Suprapubic skin (tissue), 4 donors: ENCODE data around the gene AGPS. TPM values are rescaled to one million over a fixed set of nuclear protein-coding genes. Genes with fewer than 3 reads are reported as not detected.

Source experiments
- DNase-seq, 2 donors: peaks; one replicate each; pipeline ENCODE4 v3.0.0-alpha.2; 2019; ENCODE audit warnings: low spot score in 2 of 2
- H3K27ac ChIP-seq: fragments of 200-600 bp; sonication (generic); one replicate; pipeline ENCODE4 v1.5.1; 2019
- H3K27me3 ChIP-seq: fragments of 200-600 bp; sonication (generic); one replicate; pipeline ENCODE4 v1.5.1; 2019
- H3K36me3 ChIP-seq: fragments of 200-600 bp; sonication (generic); one replicate; pipeline ENCODE4 v1.5.1; 2019
- H3K4me1 ChIP-seq: fragments of 200-600 bp; sonication (generic); one replicate; pipeline ENCODE4 v1.5.1; 2019
- H3K4me3 ChIP-seq: fragments of 200-600 bp; sonication (generic); one replicate; pipeline ENCODE4 v1.5.1; 2019; ENCODE audit warnings: mild to moderate bottlenecking
- H3K9me3 ChIP-seq: fragments of 200-600 bp; sonication (generic); one replicate; pipeline ENCODE4 v1.5.1; 2019
- EP300 ChIP-seq: sonication (generic); formaldehyde crosslinking; IDR thresholded peaks from one replicate; pipeline ENCODE4 v1.6.1; 2017; ENCODE audit warnings: antibody characterized with exemption
- POLR2A ChIP-seq, 2 donors: fragments of 450-650 bp; IDR thresholded peaks; one replicate each; pipeline ENCODE4 v1.6.1; 2017; ENCODE audit warnings: antibody characterized with exemption in 2 of 2, mild to moderate bottlenecking in 2 of 2, moderate library complexity in 2 of 2
- POLR2AphosphoS5 ChIP-seq, 3 donors: sonication (generic); formaldehyde crosslinking; IDR thresholded peaks; one replicate each; pipeline ENCODE4 v1.6.1; 2017; ENCODE audit warnings: antibody characterized with exemption in 3 of 3
- WGBS: methylation state at CpG from one replicate; pipeline ENCODE4 v1.1.5; 2018; 5-methylcytosine and 5-hydroxymethylcytosine counted together
- total RNA-seq, 4 donors: library from RNA; depleted of rRNA; stranded (reverse); fragments of >200 nt; gene quantifications; one replicate each; pipeline ENCODE4 v1.1.0, GENCODE V29; 2016
- TF ChIP-seq, protein P1 (sequence below), 2 donors: fragments of 200-600 bp in 1 of 2; fragments of 450-650 bp in 1 of 2; sonication (generic) in 1 of 2; IDR thresholded peaks; one replicate each; pipeline ENCODE4 v1.5.1; 2016 to 2019; ENCODE audit warnings: antibody characterized with exemption in 2 of 2, mild to moderate bottlenecking in 1 of 2, moderate library complexity in 1 of 2

AGPS gene
- total RNA-seq, 4 donors from 2014 or later, result 10.9 to 19.4 (median 13.9) TPM

DNA sequence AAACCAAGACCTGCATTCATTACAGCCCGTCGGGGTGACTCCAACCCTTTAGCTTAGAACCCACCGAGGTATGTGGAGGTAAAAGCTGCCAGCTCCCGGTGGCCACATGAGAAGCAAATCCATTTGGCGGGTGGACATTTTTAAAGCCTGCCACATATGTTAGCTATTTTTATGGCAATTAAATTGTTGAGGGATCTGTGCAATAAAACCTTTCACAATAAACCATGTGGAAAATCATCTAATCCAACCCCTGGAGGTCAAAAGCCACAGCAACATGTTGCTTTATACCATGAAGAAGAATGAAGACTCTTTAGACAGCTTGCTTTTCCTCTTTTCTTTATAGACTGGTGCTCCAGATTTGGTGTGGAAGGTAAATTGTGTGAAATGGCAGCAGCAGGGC is 176.3 kb downstream of the AGPS start:
- DNase-seq, result no peak
- Histone ChIP-seq H3K4me3 (no peak overlapping the region), H3K27me3 (no peaks in the 10 kb centered on the region), H3K27ac (no peak overlapping the region), H3K4me1 (no peaks in the 10 kb centered on the region), H3K36me3 (no peaks in the 10 kb centered on the region), H3K9me3 (no peaks in the 10 kb centered on the region)
- no peak for TF ChIP-seq POLR2AphosphoS5 (IDR thresholded peaks at IDR 0.05)
- no peak for TF ChIP-seq EP300
- TF ChIP-seq, protein P1, sequence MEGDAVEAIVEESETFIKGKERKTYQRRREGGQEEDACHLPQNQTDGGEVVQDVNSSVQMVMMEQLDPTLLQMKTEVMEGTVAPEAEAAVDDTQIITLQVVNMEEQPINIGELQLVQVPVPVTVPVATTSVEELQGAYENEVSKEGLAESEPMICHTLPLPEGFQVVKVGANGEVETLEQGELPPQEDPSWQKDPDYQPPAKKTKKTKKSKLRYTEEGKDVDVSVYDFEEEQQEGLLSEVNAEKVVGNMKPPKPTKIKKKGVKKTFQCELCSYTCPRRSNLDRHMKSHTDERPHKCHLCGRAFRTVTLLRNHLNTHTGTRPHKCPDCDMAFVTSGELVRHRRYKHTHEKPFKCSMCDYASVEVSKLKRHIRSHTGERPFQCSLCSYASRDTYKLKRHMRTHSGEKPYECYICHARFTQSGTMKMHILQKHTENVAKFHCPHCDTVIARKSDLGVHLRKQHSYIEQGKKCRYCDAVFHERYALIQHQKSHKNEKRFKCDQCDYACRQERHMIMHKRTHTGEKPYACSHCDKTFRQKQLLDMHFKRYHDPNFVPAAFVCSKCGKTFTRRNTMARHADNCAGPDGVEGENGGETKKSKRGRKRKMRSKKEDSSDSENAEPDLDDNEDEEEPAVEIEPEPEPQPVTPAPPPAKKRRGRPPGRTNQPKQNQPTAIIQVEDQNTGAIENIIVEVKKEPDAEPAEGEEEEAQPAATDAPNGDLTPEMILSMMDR (IDR thresholded peaks at IDR 0.05), result no peak
- no peak for TF ChIP-seq POLR2A (IDR thresholded peaks at IDR 0.05)
- WGBS, result 72% methylated on average over 5 of the region's 5 CpGs

GRCh38 chr2:177572236-177572671 is 179.7 kb downstream of the AGPS start:
- Histone ChIP-seq H3K4me1 (no peaks in the 10 kb centered on the region), H3K9me3 (no peaks in the 10 kb centered on the region), H3K27me3 (no peaks in the 10 kb centered on the region), H3K27ac (no peak overlapping the region), H3K36me3 (no peaks in the 10 kb centered on the region), H3K4me3 (no peak overlapping the region)
- DNase-seq, result no peak
- 58% methylated on average over 2 of the region's 2 CpGs for WGBS
- TF ChIP-seq, protein P1 (IDR thresholded peaks at IDR 0.05), result no peak
- no peak for TF ChIP-seq POLR2AphosphoS5 (IDR thresholded peaks at IDR 0.05)

DNA sequence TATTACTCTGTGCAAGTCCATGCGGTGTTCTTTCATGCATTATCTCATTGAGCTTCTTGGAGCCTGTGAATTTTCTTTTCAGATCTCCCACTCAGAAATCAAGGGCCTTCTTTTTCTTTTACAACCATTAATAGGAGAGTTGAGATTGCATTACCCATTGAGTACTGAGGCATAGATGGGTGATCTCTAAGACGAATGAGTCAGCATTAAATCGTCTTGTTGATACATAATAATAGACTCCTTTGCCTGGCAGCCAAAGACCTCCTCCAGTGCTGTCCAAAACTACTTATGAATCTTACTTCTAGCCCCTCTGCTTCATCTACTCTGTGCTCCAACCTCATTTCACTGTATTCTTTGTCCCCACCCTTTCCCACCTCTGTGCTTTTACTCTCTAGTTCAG is 180.5 kb downstream of the AGPS start:
- H3K27ac ChIP-seq, result no peak overlapping the region
- H3K4me1 ChIP-seq, result no peaks in the 10 kb centered on the region
- H3K27me3 ChIP-seq, result no peaks in the 10 kb centered on the region
- 62% methylated on average over 3 of the region's 3 CpGs for WGBS
- no peaks in the 10 kb centered on the region for H3K36me3 ChIP-seq
- no peak for DNase-seq
- no peak for TF ChIP-seq POLR2AphosphoS5 (IDR thresholded peaks at IDR 0.05)
- no peak for TF ChIP-seq POLR2A (IDR thresholded peaks at IDR 0.05)
- TF ChIP-seq, protein P1 (IDR thresholded peaks at IDR 0.05), result no peak
- no peak for TF ChIP-seq EP300
- H3K9me3 ChIP-seq, result no peaks in the 10 kb centered on the region
- H3K4me3 ChIP-seq, result no peak overlapping the region

GRCh38 chr2:177574356-177574755 is 181.8 kb downstream of the AGPS start:
- no peak overlapping the region for H3K4me3 ChIP-seq
- TF ChIP-seq POLR2A (IDR thresholded peaks at IDR 0.05), result no peak
- TF ChIP-seq POLR2AphosphoS5 (IDR thresholded peaks at IDR 0.05), result no peak
- TF ChIP-seq EP300, result no peak
- TF ChIP-seq, protein P1 (IDR thresholded peaks at IDR 0.05), result no peak
- 88% methylated on average over 7 of the region's 7 CpGs for WGBS
- no peak for DNase-seq
- no peak overlapping the region for H3K27ac ChIP-seq
- H3K36me3 ChIP-seq, result no peaks in the 10 kb centered on the region
- no peaks in the 10 kb centered on the region for H3K27me3 ChIP-seq
- no peaks in the 10 kb centered on the region for H3K4me1 ChIP-seq
- H3K9me3 ChIP-seq, result no peaks in the 10 kb centered on the region

DNA sequence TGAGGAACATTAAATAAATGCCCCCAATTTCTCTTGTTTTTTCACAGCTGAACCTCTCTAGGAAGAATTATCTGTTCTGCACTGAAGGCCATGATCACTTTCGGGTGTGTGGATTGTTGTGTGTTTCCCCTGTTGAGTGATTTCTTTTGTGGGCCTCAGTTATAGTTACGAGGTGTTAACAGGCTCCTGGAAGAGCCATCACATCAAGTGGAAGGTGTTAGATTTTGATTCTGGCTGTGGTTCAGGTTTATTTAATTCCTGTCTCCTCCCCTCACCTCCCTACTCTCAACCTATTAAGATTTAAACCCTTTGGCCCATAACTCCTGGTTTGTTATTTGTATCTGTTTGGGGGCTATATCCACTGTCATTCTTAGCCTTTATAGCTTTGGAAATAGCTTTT is 182.8 kb downstream of the AGPS start:
- no peaks in the 10 kb centered on the region for H3K9me3 ChIP-seq
- no peak overlapping the region for H3K27ac ChIP-seq
- WGBS, result 97% methylated on average over 2 of the region's 2 CpGs
- no peak for DNase-seq
- H3K4me1 ChIP-seq, result no peaks in the 10 kb centered on the region
- TF ChIP-seq, protein P1 (IDR thresholded peaks at IDR 0.05), result no peak
- no peaks in the 10 kb centered on the region for H3K36me3 ChIP-seq
- no peaks in the 10 kb centered on the region for H3K27me3 ChIP-seq
- H3K4me3 ChIP-seq, result no peak overlapping the region
